GM18499 (cell line): ENCODE measurements around the gene DCTN2.
"Not testable (repeated sequence)": the region's sequence is repeated elsewhere in the genome, so short reads cannot be mapped to it uniquely, and the experiment has no call there.

Experiments
- ATAC-seq: cut with Tn5 transposase; IDR thresholded peaks from one replicate; pipeline ENCODE4 v1.9.1; 2021; ENCODE audit warnings: moderate number of reproducible peaks; ENCODE audit not compliant: insufficient read depth, unreplicated experiment

The DCTN2 gene

GRCh38 chr12:57546438-57547287, at the start of gene DCTN2:
TSS of gene DCTN2 (minus strand) at chr12:57547192. CDS start at chr12:57547063, 129 bp downstream.
- ATAC-seq, result peak; percentile 97

- no peak for ATAC-seq
These were observed 46.2 kb upstream of the DCTN2 start for GRCh38 chr12:57593187-57593586.

DNA sequence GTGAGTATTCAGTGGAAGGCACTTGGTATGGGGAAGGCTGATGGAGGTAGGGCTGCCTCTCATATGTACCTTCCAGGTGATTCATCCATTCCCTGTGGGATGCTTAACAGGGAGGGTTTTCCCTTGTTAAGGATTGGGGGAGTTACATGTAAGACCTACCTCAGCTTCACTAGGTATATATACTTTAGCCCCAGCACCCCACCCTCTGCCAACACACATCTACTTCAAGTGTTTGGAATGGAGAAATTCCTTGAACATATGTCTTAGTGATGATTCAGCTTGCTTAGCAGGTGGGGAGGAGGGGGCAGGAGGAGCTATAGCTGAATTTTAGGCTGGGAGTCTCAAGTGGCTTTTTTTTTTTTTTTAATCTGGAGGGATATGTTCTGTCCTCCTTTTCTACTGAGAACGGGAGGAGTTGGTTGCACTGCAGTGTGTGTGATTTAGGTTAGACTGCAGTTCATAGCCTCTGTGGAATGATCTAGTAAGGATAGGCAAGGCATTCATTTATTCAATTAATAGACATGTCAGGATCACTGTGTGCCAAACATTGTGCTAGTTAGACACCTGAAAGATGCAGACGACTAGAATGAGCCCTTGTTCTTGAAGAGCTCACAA, 45.7 kb upstream of the DCTN2 start:
- ATAC-seq, result no peak

- no peak for ATAC-seq
These were observed 44.9 kb upstream of the DCTN2 start for GRCh38 chr12:57591782-57592325.

DNA sequence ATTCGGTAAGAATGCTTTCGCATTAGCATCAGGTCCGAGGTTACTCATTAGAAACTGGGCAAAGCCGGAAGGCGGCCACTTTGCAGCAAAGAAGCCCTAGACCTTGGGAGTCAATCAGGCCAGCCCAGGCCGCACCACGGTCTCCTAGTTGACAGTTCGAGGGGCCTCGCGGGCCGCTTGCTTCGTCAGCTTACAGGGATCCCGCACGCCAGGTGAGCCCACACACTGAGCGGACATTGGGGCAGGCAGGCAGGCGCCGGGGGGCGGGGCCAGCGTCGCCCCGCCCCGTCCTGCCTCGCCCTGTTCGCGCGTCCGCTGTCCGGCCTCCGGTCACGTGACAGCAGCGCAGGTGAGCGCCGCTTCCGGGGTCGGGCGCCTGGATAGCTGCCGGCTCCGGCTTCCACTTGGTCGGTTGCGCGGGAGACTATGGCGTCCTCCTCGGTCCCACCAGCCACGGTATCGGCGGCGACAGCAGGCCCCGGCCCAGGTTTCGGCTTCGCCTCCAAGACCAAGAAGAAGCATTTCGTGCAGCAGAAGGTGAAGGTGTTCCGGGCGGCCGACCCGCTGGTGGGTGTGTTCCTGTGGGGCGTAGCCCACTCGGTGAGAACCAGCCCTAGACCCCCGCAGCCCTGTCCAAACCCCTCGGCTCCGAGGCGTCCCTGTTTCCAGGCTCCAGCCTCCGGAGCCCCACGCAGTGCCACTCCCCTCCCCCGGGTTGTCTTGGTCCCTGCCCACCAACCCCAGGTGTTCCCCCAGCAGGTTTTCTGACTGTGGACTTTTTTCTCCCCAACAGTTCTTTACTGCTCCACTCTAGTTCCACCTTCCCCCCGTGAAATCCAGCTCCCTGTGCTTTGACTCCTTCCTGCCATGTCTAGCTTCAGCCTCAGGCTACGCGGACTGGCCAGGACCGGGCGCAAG, 44.1 kb upstream of the DCTN2 start, which contains the start of gene PIP4K2C:
TSS of gene PIP4K2C (plus strand) at position 329 of the 918 bp plus-strand sequence. CDS start at position 427, 98 bp downstream.
- ATAC-seq, result no peak

GRCh38 chr12:57590479-57590863, 43.5 kb upstream of the DCTN2 start:
- no peak for ATAC-seq

- not testable (repeated sequence) for ATAC-seq
These were observed 42.1 kb upstream of the DCTN2 start for GRCh38 chr12:57588951-57589610.

DNA sequence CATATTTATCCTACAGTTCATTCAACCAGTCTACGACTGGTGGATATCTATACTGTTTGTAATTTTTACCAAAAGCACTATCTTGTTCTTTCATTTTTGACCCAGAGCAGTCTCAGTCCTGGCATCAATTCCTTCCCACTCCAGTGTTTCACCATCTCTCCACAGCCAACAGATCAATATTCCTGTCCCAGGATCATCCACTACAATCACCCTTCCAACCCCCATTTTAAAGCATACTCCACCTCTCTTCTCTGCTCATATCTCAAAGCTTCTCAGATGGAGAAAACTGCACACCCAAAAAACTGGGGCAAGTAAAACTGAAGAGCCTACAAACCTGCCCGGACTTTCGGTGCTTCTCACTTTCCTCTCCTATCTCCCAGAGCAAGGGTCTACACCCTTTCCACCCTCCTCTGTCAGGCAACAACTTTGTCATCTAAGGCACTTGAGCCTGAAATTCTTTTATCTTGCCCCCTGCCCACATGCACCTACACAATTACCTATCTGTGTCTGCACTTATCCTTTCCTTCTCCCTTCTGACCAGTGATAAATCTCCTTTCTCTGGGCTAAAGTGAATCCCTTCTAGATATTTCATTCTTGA, 39.9 kb upstream of the DCTN2 start:
- no peak for ATAC-seq

DNA sequence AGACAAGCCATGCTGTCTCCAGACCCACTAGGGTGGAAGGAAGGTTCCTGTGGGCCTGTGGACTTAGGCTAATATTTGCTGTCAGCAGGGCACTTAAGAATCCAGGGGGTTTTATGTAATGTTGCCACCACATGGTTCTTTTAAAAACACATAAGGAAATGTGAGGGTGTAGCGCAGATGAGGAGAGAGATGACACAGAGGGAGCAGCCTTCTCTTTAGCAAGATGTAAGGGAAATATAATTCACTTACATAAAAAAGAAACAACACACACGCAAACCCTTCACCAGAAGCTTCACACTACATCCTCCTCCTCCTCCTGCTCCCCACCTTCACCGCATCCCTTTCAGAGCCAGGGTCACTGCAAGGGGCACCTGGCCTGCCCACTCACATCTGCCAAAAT, 39.1 kb upstream of the DCTN2 start:
- no peak for ATAC-seq

- no peak for ATAC-seq
These were observed 38.2 kb upstream of the DCTN2 start for GRCh38 chr12:57585156-57585555.

- ATAC-seq, result no peak
These were observed 37.7 kb upstream of the DCTN2 start for GRCh38 chr12:57584690-57585089.

DNA sequence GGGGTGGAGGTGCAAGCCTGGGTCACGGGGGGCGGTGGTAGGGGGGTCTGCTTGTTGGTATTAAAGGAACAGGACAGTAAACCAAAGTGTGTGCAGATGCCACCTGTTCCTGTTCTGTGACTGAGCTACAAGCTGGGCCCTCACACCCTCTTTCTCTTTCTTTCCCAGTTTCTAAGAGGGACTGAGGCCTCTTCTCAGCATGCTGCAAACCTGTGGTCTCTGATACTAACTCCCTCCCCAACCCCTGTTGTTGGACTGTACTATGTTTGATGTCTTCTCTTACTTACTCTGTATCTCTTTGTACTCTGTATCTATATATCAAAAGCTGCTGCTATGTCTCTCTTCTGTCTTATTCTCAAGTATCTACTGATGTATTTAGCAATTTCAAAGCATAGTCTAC, 37.1 kb upstream of the DCTN2 start:
- ATAC-seq, result no peak

- peak; percentile 83 for ATAC-seq
These were observed 36.2 kb upstream of the DCTN2 start for GRCh38 chr12:57583008-57583831.

DNA sequence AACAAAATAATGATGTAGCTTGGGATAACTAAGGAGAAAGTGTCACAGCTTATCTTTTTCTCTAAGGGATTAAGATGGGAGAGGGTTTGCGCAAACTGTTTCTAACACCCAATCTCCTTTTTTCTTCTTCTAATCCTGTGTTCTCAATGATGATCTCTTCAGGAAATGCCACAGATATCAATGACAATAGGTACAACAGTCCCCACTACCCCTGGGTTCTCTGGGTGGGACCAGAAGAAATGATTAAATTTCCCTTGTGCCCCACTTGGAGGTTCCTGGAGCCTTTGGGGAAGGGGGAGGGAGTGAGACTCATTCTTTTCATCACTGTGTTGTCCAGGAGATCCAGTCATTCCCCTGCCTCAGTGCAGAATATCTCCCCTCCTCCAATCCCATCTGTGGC, 35.4 kb upstream of the DCTN2 start:
- no peak for ATAC-seq

GRCh38 chr12:57581802-57582201, 34.8 kb upstream of the DCTN2 start:
- no peak for ATAC-seq

DNA sequence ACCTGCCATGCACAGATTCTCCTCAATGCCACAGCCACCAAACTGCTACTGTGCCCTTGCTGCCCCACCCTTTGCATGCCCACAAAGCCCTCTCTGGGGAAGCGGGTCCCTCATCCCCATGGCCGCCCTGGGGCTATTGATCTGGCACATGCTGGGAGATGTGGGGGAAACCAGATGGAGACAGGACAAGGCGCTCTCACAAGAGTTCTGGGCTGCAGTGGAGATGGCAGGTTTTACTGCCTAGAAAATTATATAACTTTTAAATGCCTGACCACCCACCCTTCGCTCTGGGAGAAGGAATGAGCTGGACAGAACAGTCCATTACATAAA, 33.4 kb upstream of the DCTN2 start:
- no peak for ATAC-seq

- ATAC-seq, result no peak
These were observed 32.9 kb upstream of the DCTN2 start for GRCh38 chr12:57579677-57580465.

- no peak for ATAC-seq
These were observed 32.0 kb upstream of the DCTN2 start for GRCh38 chr12:57579011-57579410.
